AG08395 (cell line): Measurements from ENCODE around the gene CABS1.

Experiments used
- DNase-seq: peaks from one replicate; pipeline ENCODE4 v3.0.0; 2012; ENCODE audit warnings: mixed read lengths, low spot score

The CABS1 gene

DNA sequence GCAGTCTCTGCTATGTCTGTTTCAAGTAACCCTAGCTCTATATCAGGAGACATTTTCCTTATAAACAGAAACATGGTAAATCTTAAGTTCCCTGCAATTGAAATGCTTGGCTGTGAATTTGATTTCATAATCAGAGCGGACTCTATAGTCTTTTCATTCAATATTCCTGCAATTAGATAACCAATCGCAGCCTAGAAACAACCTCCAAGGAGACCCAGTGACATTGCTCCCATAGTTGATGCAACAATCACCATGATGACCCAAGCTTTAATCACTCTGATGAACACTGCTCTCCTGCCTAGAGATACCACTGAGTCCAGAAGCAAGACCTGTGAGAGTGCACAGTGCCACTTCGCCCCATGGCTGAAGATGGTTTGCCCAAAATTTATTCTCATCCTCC, at the start of gene CABS1:
TSS of gene CABS1 (plus strand) at position 301 of the 400 bp plus-strand sequence. CDS start at position 360, 59 bp downstream.
- DNase-seq, result no peak

DNA sequence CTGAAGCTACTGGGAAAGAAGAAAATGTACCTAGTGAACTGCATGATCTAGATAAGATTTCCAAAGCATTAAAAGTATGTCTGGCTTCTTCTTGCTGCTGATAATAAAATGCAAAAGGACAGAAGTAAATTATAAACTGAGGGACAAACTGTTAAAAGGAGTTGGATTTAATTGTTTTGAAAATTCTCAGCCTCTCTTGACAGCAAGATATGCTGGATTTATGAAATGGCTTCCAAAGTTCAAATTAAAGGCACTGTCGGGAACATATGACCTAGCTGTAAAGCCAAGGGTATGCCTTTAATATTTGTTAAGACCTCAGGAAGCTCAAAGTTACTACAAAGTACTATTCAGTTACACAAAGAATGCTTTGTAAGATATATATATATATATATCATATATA, 46.1 kb upstream of the CABS1 start:
- DNase-seq, result no peak

DNA sequence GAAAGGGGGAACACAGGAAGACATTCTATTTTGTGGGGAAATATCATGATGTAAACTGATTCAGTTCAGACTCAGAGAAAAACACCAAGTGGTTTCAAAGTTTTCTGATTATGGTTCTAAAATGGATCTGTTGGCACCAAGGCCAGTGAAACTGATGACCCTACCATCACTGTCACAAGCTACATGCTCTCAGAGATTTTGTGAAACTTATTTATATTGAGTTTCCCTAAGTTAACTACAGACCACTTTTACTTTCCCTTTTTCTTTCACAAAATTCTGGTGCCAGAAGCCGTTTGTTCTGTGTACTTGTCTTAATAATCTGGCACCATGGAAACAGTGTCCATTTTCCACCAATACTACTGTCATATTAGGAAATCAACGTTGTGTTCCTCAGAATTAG, 43.4 kb upstream of the CABS1 start:
- DNase-seq, result no peak

DNA sequence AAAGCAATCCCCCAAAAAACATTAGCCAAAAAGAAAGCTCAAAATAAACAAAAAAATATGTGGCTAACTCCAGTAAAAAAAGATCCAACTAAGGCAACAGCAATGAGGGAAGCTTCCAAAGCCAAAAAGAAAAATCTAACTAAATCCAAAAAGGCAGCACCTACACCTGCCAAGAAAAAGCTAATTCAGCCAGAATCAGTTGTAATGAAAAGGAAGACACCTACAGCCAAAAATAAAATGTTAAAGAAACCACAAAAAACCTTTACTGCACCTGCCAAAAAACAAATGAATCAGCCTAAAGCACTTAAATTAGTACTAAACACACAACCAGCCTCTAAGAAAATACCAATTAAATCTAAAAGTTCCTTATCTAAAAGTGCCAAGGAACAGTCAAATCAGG, 37.2 kb upstream of the CABS1 start:
- DNase-seq, result no peak

DNA sequence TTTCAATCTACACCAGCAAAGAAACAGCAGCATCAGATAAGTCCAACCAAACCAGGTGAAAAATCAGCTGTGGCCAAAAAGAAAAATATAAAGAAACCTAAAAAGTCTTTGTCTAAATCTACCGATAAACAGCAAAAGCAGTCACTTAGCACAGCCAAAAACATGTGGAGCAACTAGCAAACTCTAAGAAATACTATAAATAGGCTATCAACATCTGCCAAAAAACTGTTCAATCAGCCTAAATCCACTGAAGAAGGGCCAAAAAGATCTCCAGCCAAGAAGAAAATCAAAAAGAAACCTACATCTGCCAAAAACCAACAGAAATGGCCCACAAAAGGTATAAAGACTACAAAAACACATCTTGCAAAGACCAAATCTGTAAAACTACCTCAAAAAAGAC, 36.7 kb upstream of the CABS1 start:
- DNase-seq, result no peak

DNA sequence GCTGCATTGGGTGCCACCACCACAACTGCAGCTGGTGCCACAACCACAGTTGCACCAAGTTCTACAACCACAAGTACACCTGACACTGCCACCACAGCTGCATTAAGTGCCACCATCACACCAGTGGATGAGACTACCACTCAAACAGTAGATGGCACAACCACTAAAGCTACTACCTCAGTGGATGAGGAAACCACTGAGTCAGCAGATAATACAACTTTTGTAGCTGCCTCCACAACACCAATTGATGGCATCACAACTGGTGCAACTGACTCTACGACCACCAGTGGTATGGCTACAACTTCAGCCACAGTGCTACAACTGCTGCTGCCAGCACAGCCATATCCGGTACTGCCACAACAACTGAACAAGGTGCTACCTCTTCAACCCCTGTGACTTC, 35.1 kb upstream of the CABS1 start:
- DNase-seq, result no peak

DNA sequence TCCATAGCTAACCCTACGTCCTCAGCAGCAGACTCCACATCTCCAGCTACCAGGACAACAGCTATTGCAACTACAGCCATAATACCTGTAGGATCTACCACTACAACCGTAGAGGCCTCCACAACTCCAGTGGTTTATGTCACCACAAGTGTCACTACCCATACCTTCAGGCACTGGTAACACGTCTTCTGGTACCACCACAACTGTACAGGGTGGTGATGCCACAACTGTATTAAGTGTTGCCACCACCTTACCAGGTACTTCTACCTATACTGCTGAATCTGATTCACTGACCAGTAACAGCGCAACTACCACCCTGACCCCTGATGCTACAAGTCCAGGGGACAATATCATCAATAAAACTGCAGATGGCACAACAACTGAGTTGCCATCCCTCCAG, 34.6 kb upstream of the CABS1 start:
- no peak for DNase-seq

DNA sequence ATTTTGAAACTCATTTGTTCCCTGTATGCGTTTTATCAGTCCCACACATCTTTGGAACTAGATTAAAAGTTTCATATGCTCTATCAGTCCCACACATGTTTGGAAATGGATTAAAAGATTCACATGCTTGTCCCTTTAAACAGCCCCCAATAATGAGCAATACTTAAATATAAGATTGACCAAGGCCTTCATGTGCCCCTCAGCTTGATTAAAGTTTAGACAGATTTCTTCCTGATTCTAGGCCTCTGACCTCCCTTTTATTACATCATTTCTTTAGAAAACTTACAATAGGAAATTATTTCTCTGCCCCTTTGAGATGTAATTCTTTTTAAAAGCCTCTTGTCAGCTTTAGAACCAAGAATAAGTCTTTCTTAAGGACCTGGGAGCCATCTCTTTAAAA, 31.7 kb upstream of the CABS1 start:
- DNase-seq, result no peak

DNA sequence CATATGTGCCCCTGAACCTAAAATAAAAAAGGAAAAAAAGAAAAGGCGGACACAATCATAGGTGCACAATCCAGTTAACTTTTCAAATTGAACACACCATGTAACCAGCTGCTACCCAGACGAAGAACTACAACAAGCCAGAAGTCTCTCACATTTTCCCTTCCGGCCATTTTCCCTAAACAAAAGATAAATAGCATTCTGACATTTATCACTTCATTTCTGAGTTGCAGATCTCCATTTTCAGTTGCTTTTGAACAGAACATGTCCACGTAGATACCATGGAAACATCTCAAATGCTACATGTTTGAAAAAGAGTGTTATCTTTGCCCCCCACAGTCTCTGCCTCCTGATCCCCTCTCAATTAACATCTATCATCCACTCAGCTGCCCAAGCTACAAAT, 29.2 kb upstream of the CABS1 start:
- DNase-seq, result no peak

DNA sequence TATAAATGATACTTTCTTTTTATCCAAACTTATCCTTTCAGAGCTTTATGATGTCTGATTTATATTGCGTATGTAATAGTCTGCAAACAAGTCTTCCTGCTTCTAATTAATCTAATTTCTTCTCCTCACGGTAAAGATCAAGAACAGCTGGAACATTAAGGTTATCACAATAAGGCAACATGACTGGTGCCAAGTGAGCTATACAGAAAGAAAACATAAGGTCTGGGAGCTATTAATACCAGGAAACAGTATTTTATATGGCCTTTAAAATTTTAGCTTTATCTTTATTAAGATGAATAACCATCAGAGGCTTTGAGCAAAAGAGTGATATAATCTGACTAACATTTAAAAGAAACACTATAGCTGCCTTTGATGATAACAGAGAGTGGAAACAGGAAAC, 28.7 kb upstream of the CABS1 start:
- DNase-seq, result no peak

DNA sequence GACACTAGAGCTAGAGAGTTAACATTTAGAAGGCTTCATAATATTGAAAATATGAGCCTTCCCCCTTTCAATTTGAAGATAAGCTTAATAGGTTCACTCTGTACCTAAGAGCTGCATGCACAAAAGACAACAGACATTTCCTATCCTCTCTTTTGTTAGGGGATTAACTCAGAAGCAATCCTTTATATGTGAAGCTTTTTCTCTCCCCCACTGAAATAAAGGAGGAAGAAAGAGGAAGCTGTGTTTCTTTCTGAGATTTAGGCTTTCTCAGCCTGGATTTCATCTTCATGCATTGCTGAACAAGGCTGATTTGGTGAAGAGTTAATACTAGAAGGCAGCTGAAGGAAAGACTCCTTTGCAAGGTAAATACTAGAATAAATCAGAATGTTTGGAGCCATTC, 21.0 kb upstream of the CABS1 start:
- DNase-seq, result no peak

DNA sequence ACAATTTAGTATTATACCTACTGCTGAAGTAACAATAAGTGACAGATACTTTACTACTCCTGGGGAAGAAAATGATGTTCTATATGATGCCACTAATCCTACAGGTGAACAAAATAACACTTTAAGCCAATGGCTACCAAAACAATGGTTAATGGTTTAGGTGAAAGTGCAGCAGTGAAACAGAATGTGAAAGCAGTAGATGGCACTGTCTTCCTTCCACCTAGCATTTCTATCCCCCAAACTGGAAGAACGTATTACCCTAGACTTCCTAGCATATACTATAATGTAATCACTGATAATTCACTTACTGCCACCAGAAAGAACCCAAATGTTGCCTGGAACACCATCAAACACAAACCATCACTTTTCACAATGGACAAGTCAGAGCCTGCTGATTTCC, 18.9 kb upstream of the CABS1 start:
- no peak for DNase-seq

DNA sequence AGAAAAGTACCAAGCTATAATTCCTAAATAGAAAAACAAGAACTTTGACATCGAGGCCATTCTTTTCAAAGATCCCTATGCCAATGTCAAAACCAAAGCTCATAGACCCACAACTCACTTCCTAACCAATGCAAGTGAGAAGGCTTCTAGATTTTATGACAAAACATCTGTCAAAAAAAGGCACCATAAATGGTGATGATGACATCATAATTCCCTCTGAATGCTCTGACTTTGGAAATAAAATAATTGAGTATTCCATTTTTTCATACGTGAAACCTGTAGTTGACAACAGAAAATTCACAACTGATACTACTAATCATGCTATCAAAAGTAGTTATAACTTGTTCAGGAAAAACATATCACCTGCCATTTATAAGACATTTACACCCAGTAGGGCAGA, 8.7 kb upstream of the CABS1 start:
- DNase-seq, result no peak

DNA sequence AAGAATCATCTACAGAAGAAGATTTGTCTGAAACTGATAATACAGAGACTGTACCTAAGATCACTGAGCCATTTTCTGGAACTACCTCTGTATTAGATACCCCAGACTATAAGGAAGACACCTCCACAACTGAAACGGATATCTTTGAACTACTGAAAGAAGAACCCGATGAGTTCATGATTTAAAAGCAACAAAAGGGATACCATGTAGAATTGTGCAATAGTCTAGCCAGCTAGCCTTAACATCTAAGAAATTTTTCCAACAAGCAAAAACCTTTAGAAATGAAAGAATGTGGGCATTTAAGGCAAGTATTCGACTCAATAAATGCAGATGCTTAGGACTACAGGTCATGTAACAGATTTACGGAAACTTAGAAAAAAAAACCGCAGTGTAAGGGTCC, 1.3 kb downstream of the CABS1 start:
- DNase-seq, result no peak

DNA sequence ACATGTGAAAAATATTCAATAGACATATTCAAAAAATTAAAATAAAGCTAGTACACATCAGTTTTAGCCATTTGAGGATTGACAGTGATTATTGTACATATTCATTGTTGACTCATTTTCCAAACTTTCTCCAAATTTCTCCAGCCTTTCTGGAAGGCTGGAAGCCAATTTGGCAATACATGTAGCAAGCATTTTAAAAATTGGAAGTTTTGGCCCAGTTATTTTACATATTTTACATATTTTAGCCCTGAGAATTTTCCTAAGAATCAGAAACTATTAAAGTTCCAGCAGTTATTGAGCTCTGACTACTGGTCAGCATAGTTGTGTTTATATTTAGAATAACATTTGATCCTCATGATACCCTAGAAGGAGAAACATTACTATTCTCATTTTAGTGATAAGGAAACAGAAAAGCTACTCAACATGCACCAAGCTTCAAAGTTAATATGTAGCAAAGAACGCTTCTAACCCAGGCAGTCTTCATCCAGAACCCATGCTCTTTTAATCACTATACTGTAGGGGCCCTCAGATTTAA, 3.2 kb downstream of the CABS1 start:
- DNase-seq, result no peak

DNA sequence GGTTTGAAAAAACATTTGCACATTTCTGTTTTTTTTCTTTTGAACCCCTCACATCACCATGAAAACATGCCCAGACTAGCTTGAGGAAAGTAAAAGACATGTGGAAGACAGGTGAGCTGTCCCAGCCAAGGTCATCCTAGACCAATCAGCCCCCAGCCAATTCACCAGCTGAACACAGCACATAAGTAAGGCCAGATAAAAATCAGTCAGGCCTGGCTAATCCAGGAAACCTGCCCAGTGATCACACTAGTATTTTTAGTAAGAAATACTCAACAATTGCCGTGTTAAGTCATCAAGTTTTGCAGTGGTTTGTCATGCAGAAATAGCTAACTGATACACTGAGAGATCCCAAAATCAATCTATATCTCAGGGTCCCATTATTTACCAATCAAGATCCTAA, 21.4 kb downstream of the CABS1 start:
- DNase-seq, result no peak

DNA sequence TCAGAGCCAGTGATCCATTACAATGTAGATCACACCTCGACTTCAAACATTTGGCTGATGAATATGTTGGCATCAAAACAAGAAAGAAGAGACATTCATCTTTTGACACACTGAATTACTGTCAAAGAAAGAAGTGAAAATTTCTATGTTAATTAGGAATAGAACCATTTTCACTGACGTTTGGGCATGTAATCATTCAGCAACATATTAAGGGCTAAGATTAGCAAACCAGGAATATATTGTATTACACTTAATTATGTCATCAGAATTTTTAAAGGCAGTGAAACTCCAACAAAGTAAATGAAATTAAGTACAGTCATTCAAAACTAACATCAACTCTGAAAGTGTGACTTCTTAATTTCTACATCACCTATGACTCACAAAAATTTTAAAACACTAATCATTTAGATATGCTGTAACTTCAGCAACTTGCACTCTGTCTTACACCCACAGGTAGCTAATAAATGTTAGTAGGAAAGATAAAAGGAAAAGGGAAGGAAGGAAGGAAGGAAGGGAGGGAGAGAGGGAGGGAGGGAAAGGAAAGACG, 24.4 kb downstream of the CABS1 start:
- no peak for DNase-seq

DNA sequence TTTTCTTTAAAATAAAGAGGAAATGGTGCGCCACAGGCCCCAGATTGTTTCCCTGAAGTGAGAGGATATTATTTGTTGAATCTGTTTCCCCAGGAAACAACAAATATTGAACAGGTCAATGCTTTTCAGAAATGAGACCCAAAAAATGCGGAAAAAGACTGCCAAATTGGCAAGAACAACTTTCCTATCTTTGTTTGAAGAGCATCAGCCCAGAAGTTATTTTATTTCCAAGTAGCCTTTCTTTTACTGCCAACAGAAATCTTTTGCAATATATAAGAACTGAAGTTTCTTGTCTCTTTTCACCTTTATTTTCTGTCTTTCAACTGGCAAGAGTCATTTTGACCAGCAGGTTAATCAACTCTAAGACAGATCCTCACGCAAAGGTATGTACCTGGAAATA, 25.7 kb downstream of the CABS1 start, which contains the start of gene SMR3A:
TSS of gene SMR3A (plus strand) at position 301 of the 400 bp plus-strand sequence. CDS start 1,356 bp downstream, outside the sequence.
- DNase-seq, result no peak

DNA sequence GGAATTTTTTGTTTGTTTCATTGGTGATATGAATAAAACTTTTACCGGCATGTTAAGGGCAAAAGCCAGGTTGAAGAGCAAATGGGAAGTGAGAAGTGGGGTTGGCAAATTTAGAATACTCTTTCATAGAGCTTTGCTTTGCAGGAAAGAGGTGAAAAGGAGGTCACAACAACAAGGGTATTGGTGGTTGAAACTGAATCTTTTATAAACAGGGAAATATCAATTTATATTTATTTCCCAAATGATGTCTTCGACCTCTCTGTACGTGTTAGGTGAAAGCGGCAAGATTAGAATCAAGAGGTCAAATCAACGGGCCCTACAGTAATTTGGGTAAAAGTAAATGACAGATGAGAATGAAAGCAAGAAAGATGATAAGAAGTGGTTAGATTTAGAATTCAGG, 29.2 kb downstream of the CABS1 start:
- no peak for DNase-seq

DNA sequence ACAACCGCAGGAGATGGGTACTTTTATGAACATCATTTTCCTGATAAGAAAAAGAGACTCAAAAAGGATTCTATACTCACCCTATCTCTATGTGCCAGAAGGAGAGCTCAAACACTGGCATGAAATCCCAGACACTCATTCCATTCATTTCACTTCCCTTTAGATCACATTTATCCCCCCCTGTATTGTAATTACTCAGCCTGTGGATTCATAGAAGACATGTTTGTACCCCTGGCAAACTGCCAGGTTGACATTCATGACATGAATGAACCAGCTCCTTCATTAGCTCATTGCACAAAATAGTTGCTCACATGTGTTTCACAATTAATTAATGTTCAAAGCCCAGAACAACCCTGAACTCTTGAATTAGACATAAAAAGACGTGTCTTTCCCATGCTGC, 30.7 kb downstream of the CABS1 start:
- no peak for DNase-seq

DNA sequence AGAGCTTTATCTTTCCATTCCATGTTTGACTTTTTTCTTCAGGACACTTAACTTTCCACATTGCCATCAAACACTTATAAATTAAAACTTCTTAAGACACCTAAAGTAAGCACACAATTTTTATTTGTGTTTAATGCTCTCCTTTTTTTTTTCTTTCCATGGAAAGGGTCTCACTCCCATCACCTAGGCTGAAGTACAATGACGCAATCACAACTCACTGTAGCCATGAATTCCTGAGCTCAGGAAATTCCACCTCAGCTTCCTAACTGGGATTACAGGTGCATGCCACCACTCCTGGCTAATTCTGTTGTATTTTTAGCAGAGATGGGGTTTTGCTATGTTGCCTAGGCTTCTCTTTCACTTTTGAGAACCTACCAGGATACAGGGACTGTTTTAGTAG, 33.0 kb downstream of the CABS1 start:
- no peak for DNase-seq

DNA sequence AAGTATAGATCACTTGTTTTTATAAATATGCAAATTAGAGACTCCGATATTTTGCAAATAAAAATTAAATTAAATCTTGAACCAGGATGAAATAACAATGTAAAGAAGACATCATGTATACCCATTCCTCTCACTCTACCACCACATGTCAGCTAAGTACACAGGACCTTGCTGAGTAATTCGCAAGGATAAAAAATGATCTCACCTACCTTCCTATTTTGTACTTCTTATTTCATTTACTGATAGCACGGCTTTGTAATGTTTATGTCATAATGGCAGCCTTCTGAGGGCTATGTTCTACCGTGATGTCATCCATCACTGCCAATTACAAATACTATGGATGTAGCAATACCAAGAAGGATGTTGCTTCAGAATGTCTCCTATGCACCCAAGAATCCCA, 37.2 kb downstream of the CABS1 start:
- no peak for DNase-seq

DNA sequence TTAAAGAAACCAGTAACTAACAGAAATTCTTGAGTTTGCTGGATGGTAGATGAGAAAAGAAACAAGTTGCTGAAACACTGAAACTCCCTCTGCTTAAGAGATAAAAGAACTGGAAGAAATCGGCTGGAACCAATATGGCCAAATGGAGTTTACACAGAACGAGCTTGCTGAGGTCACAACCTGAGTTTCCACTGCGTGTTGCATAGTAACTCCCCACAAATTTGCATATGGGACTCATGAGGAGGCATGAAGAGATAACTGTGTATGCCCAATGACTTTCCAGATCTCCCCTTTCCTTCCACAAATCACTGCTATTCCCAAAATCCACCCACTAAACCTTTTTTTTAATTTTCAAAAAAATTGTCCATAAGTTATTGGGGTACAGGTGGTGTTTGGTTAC, 38.0 kb downstream of the CABS1 start:
- no peak for DNase-seq

DNA sequence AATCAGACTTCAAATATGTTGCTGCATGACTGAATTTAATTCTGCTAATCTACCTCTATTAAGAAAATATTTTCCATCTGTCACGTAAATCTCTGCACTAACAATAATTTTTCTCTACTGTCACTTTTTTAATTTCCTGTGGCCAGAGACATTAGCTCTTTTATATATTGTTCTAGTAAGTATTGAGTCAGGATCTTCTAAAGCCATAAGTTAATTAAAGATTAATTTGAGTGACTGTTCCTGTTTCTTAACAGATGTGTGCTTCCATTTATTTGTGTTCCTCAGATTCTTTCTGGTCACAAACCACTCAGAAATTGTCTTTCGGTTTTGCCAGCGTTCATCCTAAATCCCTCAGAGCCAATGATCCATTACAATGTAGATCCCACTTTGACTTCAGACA, 45.8 kb downstream of the CABS1 start:
- no peak for DNase-seq
